Ascending aorta (tissue), 2 donors: ENCODE measurements around the gene FRMD4A. TPM values are rescaled to one million over a fixed set of nuclear protein-coding genes. Genes with fewer than 3 reads are reported as not detected.

Experiments used
- DNase-seq, 2 donors: peaks; one replicate each; pipeline ENCODE4 v3.0.0-alpha.2; 2019; ENCODE audit warnings: low spot score in 2 of 2
- H3K27ac ChIP-seq, 2 donors: fragments of 200-600 bp; sonication (generic); one replicate each; pipeline ENCODE4 v1.5.1; 2016 to 2017; ENCODE audit warnings: mild to moderate bottlenecking in 1 of 2
- H3K27me3 ChIP-seq: fragments of 200-600 bp; sonication (generic); one replicate; pipeline ENCODE4 v1.5.1; 2017
- H3K36me3 ChIP-seq, 2 donors: fragments of 200-600 bp; sonication (generic); one replicate each; pipeline ENCODE4 v1.5.1; 2016
- H3K4me1 ChIP-seq, 2 donors: fragments of 200-600 bp; sonication (generic); one replicate each; pipeline ENCODE4 v1.5.1; 2016 to 2017; ENCODE audit warnings: mild to moderate bottlenecking in 1 of 2
- H3K4me3 ChIP-seq, 2 donors: fragments of 200-600 bp; sonication (generic); one replicate each; pipeline ENCODE4 v1.5.1; 2016 to 2017; ENCODE audit warnings: mild to moderate bottlenecking in 1 of 2
- H3K9me3 ChIP-seq, 2 donors: fragments of 200-600 bp; sonication (generic); one replicate each; pipeline ENCODE4 v1.5.1; 2016
- CTCF ChIP-seq, 3 experiments: fragments of 200-600 bp in 2 of 3; fragments of 450-650 bp in 1 of 3; sonication (generic) in 2 of 3; IDR thresholded peaks; one replicate each; pipeline ENCODE4 v1.5.1; 2016 to 2019; ENCODE audit warnings: antibody characterized with exemption in 3 of 3, mild to moderate bottlenecking in 1 of 3, moderate library complexity in 1 of 3
- intact Hi-C: fragments of 100-400 bp; cut with DNase I; formaldehyde crosslinking; loops from one replicate; pipeline ENCODE4 v1.15.1; 2023
- total RNA-seq: library from RNA; depleted of rRNA; stranded (reverse); fragments of >200 nt; gene quantifications from one replicate; pipeline ENCODE4 v1.1.0, GENCODE V29; 2016

The FRMD4A gene
- total RNA-seq, 1 donor from 2014 or later, result 108 TPM

GRCh38 chr10:13873196-13873595 is 457.5 kb downstream of the FRMD4A start:
- intact Hi-C loops, result no loop called here
- Histone ChIP-seq H3K4me3 (no peak overlapping the region), H3K4me1 (peaks cover 5 to 17% of the 10 kb centered on the region in 2 donors), H3K27me3 (no peaks in the 10 kb centered on the region), H3K9me3 (no peaks in the 10 kb centered on the region), H3K36me3 (no peaks in the 10 kb centered on the region), H3K27ac (peak overlapping the region in 1 of 2 donors; percentile 70)
- no peak for TF ChIP-seq CTCF (IDR thresholded peaks at IDR 0.05)
- no peak for DNase-seq

- TF ChIP-seq CTCF (IDR thresholded peaks at IDR 0.05), result no peak
- Histone ChIP-seq H3K4me1 (peaks cover 5 to 12% of the 10 kb centered on the region in 2 donors), H3K4me3 (no peak overlapping the region), H3K27ac (peak overlapping the region; percentile 9 to 55), H3K9me3 (no peaks in the 10 kb centered on the region), H3K27me3 (no peaks in the 10 kb centered on the region), H3K36me3 (no peaks in the 10 kb centered on the region)
- intact Hi-C loops, result no loop called here
- no peak for DNase-seq
These were observed 458.3 kb downstream of the FRMD4A start for GRCh38 chr10:13872411-13872810.

GRCh38 chr10:13871776-13872175 is 458.9 kb downstream of the FRMD4A start:
- Histone ChIP-seq H3K9me3 (no peaks in the 10 kb centered on the region), H3K36me3 (no peaks in the 10 kb centered on the region), H3K4me3 (no peak overlapping the region), H3K4me1 (peaks cover 5 to 8% of the 10 kb centered on the region in 2 donors), H3K27ac (peak overlapping the region; percentile 9 to 55), H3K27me3 (no peaks in the 10 kb centered on the region)
- intact Hi-C loops, result no loop called here
- DNase-seq, result no peak
- TF ChIP-seq CTCF (IDR thresholded peaks at IDR 0.05), result no peak

- intact Hi-C loops, result no loop called here
- H3K4me1 ChIP-seq, result peaks cover 5 to 16% of the 10 kb centered on the region in 2 donors
- H3K27ac ChIP-seq, result peak overlapping the region in 1 of 2 donors; percentile 9
- no peaks in the 10 kb centered on the region for H3K36me3 ChIP-seq
- H3K9me3 ChIP-seq, result no peaks in the 10 kb centered on the region
- TF ChIP-seq CTCF (IDR thresholded peaks at IDR 0.05), result no peak
- DNase-seq, result no peak
- no peak overlapping the region for H3K4me3 ChIP-seq
- no peaks in the 10 kb centered on the region for H3K27me3 ChIP-seq
These were observed 459.7 kb downstream of the FRMD4A start for GRCh38 chr10:13871011-13871410.

GRCh38 chr10:13869295-13869664 is 461.4 kb downstream of the FRMD4A start:
- H3K9me3 ChIP-seq, result no peaks in the 10 kb centered on the region
- intact Hi-C loops, result no loop called here
- no peak for TF ChIP-seq CTCF (IDR thresholded peaks at IDR 0.05)
- H3K27ac ChIP-seq, result no peak overlapping the region
- H3K36me3 ChIP-seq, result no peaks in the 10 kb centered on the region
- H3K27me3 ChIP-seq, result no peaks in the 10 kb centered on the region
- peaks cover 1 to 10% of the 10 kb centered on the region in 2 donors for H3K4me1 ChIP-seq
- DNase-seq, result peak in 1 of 2 donors; percentile 55
- no peak overlapping the region for H3K4me3 ChIP-seq
